Ishikawa (cell line): ENCODE data around the gene ACTG1.

Experiments
- CREB1 ChIP-seq: IDR thresholded peaks from 2 replicates; pipeline ENCODE4 v1.6.1; 2012; ENCODE audit warnings: low read depth
- NFIC ChIP-seq: IDR thresholded peaks from 2 replicates; pipeline ENCODE4 v1.6.1; 2012
- TAF1 ChIP-seq: IDR thresholded peaks from 2 replicates; pipeline ENCODE4 v1.6.1; 2012; ENCODE audit warnings: low read depth, mild to moderate bottlenecking
- TCF12 ChIP-seq: IDR thresholded peaks from 2 replicates; pipeline ENCODE4 v1.6.1; 2012; ENCODE audit warnings: low read depth
- TEAD4 ChIP-seq: IDR thresholded peaks from 2 replicates; pipeline ENCODE4 v1.6.1; 2012
- USF1 ChIP-seq: IDR thresholded peaks from 2 replicates; pipeline ENCODE4 v1.6.1; 2012

DNA sequence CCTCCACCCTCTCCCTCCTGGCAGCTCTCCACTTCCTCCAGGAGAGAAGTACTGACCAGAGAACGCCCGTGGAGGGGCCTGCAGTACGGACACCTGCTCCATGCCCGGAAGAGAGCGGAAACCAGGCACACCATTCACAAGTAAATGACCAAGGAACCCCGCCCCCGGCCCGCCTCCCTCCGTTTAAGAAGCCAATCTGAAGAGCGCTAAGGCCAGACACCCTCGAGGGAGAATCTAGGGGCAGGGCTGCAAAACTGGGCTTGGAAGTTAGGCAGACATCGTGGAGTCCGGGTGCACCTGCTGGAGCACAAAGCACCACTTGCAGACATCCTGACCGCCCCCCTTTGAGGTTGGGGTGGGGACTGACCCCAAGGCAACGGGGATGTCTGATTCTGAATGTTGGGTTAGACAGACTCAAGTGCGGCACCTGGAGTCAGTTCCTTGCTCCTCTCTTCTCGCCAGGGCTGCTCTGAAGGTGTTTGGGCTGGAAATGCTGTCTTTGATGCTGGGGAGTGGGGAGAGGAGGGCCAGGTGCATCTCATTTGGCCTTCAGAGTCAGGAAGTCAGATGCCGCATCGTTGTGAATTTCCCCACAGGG is 40.5 kb upstream of the ACTG1 start:
- TF ChIP-seq TEAD4 (no peak), USF1 (no peak), TCF12 (no peak; the same call in 1 of the 2 replicates), NFIC (no peak), TAF1 (peak; percentile 27; the same call in 1 of the 2 replicates), CREB1 (no peak)
